ENCODE data around the gene PDE8B. TPM values are rescaled to one million over a fixed set of nuclear protein-coding genes. Genes with fewer than 3 reads are reported as not detected.

The PDE8B gene
- total RNA-seq, 1 donor from 2014 or later, result 0.33 TPM

DNA sequence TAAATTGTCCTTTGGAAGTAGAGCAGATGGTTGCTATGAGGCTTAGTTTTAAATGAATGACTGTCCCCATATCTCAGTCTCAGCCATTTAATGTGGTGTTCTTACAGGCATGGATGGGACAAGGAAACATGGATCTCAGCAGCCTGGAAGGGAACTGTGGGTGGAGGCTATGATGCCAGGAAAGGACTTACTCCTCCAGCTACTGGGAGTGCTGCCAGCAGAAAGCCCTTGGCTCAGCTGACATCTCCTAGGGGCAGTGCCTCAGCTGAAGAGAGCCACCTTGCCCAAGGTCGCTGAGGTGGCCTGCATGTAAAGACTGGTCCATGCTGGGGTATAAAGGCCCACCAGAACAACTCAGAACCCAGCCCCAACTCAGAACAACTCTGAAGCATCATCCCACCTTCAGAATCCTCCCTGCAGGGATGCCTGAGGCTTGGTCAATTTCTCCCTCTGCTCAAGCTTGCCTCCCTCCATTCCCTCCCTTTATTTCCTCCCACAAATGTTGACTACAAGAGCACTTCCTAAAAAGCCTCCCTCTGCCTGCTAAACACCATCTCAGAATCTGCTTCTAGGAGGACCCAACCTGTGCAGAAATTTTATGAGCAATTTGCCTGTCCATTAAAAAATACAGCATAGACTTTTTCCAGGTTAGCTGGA lies 1.8 kb upstream of the PDE8B start:
- Histone ChIP-seq H3K36me3 (ENCODE audit: control insufficient read depth, insufficient read depth, low read length) (no peaks in the 10 kb centered on the region), H3K27me3 (ENCODE audit: control insufficient read depth, insufficient read depth, low read length) (peaks cover 36% of the 10 kb centered on the region), H3K4me3 (ENCODE audit: low read depth, low read length) (no peak overlapping the region)
- TF ChIP-seq, protein P1, sequence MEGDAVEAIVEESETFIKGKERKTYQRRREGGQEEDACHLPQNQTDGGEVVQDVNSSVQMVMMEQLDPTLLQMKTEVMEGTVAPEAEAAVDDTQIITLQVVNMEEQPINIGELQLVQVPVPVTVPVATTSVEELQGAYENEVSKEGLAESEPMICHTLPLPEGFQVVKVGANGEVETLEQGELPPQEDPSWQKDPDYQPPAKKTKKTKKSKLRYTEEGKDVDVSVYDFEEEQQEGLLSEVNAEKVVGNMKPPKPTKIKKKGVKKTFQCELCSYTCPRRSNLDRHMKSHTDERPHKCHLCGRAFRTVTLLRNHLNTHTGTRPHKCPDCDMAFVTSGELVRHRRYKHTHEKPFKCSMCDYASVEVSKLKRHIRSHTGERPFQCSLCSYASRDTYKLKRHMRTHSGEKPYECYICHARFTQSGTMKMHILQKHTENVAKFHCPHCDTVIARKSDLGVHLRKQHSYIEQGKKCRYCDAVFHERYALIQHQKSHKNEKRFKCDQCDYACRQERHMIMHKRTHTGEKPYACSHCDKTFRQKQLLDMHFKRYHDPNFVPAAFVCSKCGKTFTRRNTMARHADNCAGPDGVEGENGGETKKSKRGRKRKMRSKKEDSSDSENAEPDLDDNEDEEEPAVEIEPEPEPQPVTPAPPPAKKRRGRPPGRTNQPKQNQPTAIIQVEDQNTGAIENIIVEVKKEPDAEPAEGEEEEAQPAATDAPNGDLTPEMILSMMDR (IDR thresholded peaks at IDR 0.05; ENCODE audit: insufficient read depth, low read length, poor library complexity, severe bottlenecking), result no peak
- DNase-seq (ENCODE audit: low read depth), result no peak

- TF ChIP-seq, protein P1 (IDR thresholded peaks at IDR 0.05; ENCODE audit: insufficient read depth, low read length, poor library complexity, severe bottlenecking), result no peak
- peaks cover 36% of the 10 kb centered on the region for H3K27me3 ChIP-seq (ENCODE audit: control insufficient read depth, insufficient read depth, low read length)
- no peak overlapping the region for H3K4me3 ChIP-seq (ENCODE audit: low read depth, low read length)
- H3K36me3 ChIP-seq (ENCODE audit: control insufficient read depth, insufficient read depth, low read length), result no peaks in the 10 kb centered on the region
- DNase-seq (ENCODE audit: low read depth), result no peak
Observed at GRCh38 chr5:77209495-77210090, 887 bp upstream of the PDE8B start.

DNA sequence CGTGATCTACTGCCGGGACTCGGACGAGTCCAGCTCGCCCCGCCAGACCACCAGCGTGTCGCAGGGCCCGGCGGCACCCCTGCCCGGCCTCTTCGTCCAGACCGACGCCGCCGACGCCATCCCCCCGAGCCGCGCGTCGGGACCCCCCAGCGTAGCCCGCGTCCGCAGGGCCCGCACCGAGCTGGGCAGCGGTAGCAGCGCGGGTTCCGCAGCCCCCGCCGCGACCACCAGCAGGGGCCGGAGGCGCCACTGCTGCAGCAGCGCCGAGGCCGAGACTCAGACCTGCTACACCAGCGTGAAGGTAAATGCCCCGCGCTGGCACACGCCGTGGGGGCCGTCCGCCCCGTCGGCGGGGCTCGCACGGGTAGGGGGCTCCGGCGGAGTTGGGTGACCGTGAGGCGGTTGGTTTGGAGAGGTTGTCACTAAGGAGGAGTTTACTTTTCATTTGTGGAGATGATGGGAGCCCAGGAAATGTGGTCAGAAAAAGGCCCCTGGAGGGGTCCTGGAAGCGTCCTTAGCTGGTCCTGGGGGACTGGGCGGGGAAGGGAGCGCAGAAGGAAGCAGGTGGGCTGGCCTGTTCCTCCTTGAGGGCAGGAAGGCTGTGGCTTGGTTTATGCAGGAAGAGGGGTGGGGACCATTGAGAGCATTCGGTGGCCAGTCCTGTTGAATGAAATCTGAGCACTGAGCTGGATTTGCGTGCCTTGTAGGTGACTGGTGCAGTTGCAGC lies 647 bp downstream of the PDE8B start:
- peaks cover 36% of the 10 kb centered on the region for H3K27me3 ChIP-seq (ENCODE audit: control insufficient read depth, insufficient read depth, low read length)
- TF ChIP-seq, protein P1 (IDR thresholded peaks at IDR 0.05; ENCODE audit: insufficient read depth, low read length, poor library complexity, severe bottlenecking), result no peak
- peak overlapping the region; percentile 26 for H3K4me3 ChIP-seq (ENCODE audit: low read depth, low read length)
- H3K36me3 ChIP-seq (ENCODE audit: control insufficient read depth, insufficient read depth, low read length), result no peaks in the 10 kb centered on the region
- DNase-seq (ENCODE audit: low read depth), result no peak

GRCh38 chr5:77211691-77212047 lies 1.2 kb downstream of the PDE8B start:
- no peak overlapping the region for H3K4me3 ChIP-seq (ENCODE audit: low read depth, low read length)
- TF ChIP-seq, protein P1 (IDR thresholded peaks at IDR 0.05; ENCODE audit: insufficient read depth, low read length, poor library complexity, severe bottlenecking), result no peak
- H3K27me3 ChIP-seq (ENCODE audit: control insufficient read depth, insufficient read depth, low read length), result peaks cover 33% of the 10 kb centered on the region
- DNase-seq (ENCODE audit: low read depth), result no peak
- no peaks in the 10 kb centered on the region for H3K36me3 ChIP-seq (ENCODE audit: control insufficient read depth, insufficient read depth, low read length)

- H3K36me3 ChIP-seq (ENCODE audit: control insufficient read depth, insufficient read depth, low read length), result no peaks in the 10 kb centered on the region
- H3K27me3 ChIP-seq (ENCODE audit: control insufficient read depth, insufficient read depth, low read length), result peaks cover 31% of the 10 kb centered on the region
- DNase-seq (ENCODE audit: low read depth), result no peak
Observed at GRCh38 chr5:77213601-77214000, 3.1 kb downstream of the PDE8B start.

More at GRCh38 chr5:77213601-77214000, 3.1 kb downstream of the PDE8B start:
- TF ChIP-seq, protein P1 (IDR thresholded peaks at IDR 0.05; ENCODE audit: insufficient read depth, low read length, poor library complexity, severe bottlenecking), result no peak
- no peak overlapping the region for H3K4me3 ChIP-seq (ENCODE audit: low read depth, low read length)

All from kidney epithelial cell (primary cell).